ENCODE data around the gene DYNC2H1.

Gene DYNC2H1

GRCh38 chr11:103257360-103257759 is 148.1 kb downstream of the DYNC2H1 start:
- Histone ChIP-seq H3K9me3 (ENCODE audit: low read length) (no peaks in the 10 kb centered on the region), H3K4me1 (ENCODE audit: insufficient read depth, low read length) (no peaks in the 10 kb centered on the region), H3K36me3 (ENCODE audit: insufficient read depth, low read length) (peaks cover 11% of the 10 kb centered on the region), H2AFZ (ENCODE audit: low read depth, low read length) (no peak overlapping the region), H3K4me3 (ENCODE audit: low read length) (no peak overlapping the region), H3K27me3 (ENCODE audit: insufficient read depth, low read length) (no peaks in the 10 kb centered on the region)

- Histone ChIP-seq H3K36me3 (ENCODE audit: insufficient read depth, low read length) (peaks cover 2% of the 10 kb centered on the region), H3K27me3 (ENCODE audit: insufficient read depth, low read length) (no peaks in the 10 kb centered on the region), H3K4me3 (ENCODE audit: low read length) (no peak overlapping the region), H3K4me1 (ENCODE audit: insufficient read depth, low read length) (no peaks in the 10 kb centered on the region), H3K9me3 (ENCODE audit: low read length) (no peaks in the 10 kb centered on the region), H2AFZ (ENCODE audit: low read depth, low read length) (no peak overlapping the region)
Observed at GRCh38 chr11:103266167-103266831, 157.1 kb downstream of the DYNC2H1 start.

GRCh38 chr11:103272876-103273275 is 163.7 kb downstream of the DYNC2H1 start:
- H3K9me3 ChIP-seq (ENCODE audit: low read length) = no peaks in the 10 kb centered on the region
- no peak overlapping the region for H3K4me3 ChIP-seq (ENCODE audit: low read length)

GRCh38 chr11:103274025-103274424 is 164.8 kb downstream of the DYNC2H1 start:
- H3K36me3 ChIP-seq (ENCODE audit: insufficient read depth, low read length) = no peaks in the 10 kb centered on the region
- H3K9me3 ChIP-seq (ENCODE audit: low read length) = no peaks in the 10 kb centered on the region
- H3K4me1 ChIP-seq (ENCODE audit: insufficient read depth, low read length) = no peaks in the 10 kb centered on the region
- H2AFZ ChIP-seq (ENCODE audit: low read depth, low read length) = no peak overlapping the region
- no peak overlapping the region for H3K4me3 ChIP-seq (ENCODE audit: low read length)
- H3K27me3 ChIP-seq (ENCODE audit: insufficient read depth, low read length) = no peaks in the 10 kb centered on the region

More at GRCh38 chr11:103272876-103273275, 163.7 kb downstream of the DYNC2H1 start:
- Histone ChIP-seq H2AFZ (ENCODE audit: low read depth, low read length) (no peak overlapping the region), H3K27me3 (ENCODE audit: insufficient read depth, low read length) (no peaks in the 10 kb centered on the region), H3K36me3 (ENCODE audit: insufficient read depth, low read length) (no peaks in the 10 kb centered on the region), H3K4me1 (ENCODE audit: insufficient read depth, low read length) (no peaks in the 10 kb centered on the region)

GRCh38 chr11:103279821-103280220 is 170.6 kb downstream of the DYNC2H1 start:
- Histone ChIP-seq H2AFZ (ENCODE audit: low read depth, low read length) (no peak overlapping the region), H3K27me3 (ENCODE audit: insufficient read depth, low read length) (no peaks in the 10 kb centered on the region), H3K4me3 (ENCODE audit: low read length) (no peak overlapping the region), H3K36me3 (ENCODE audit: insufficient read depth, low read length) (no peaks in the 10 kb centered on the region), H3K4me1 (ENCODE audit: insufficient read depth, low read length) (no peaks in the 10 kb centered on the region), H3K9me3 (ENCODE audit: low read length) (no peaks in the 10 kb centered on the region)

GRCh38 chr11:103281301-103281700 is 172.1 kb downstream of the DYNC2H1 start:
- H3K4me3 ChIP-seq (ENCODE audit: low read length) = no peak overlapping the region
- no peaks in the 10 kb centered on the region for H3K27me3 ChIP-seq (ENCODE audit: insufficient read depth, low read length)
- H3K36me3 ChIP-seq (ENCODE audit: insufficient read depth, low read length) = no peaks in the 10 kb centered on the region
- no peaks in the 10 kb centered on the region for H3K9me3 ChIP-seq (ENCODE audit: low read length)
- no peak overlapping the region for H2AFZ ChIP-seq (ENCODE audit: low read depth, low read length)
- H3K4me1 ChIP-seq (ENCODE audit: insufficient read depth, low read length) = no peaks in the 10 kb centered on the region

- no peaks in the 10 kb centered on the region for H3K9me3 ChIP-seq (ENCODE audit: low read length)
- H2AFZ ChIP-seq (ENCODE audit: low read depth, low read length) = no peak overlapping the region
- H3K36me3 ChIP-seq (ENCODE audit: insufficient read depth, low read length) = peaks cover 3% of the 10 kb centered on the region
- no peaks in the 10 kb centered on the region for H3K27me3 ChIP-seq (ENCODE audit: insufficient read depth, low read length)
- no peaks in the 10 kb centered on the region for H3K4me1 ChIP-seq (ENCODE audit: insufficient read depth, low read length)
- no peak overlapping the region for H3K4me3 ChIP-seq (ENCODE audit: low read length)
Observed at GRCh38 chr11:103284260-103284659, 175.0 kb downstream of the DYNC2H1 start.

- H2AFZ ChIP-seq (ENCODE audit: low read depth, low read length) = no peak overlapping the region
- no peaks in the 10 kb centered on the region for H3K4me1 ChIP-seq (ENCODE audit: insufficient read depth, low read length)
- H3K9me3 ChIP-seq (ENCODE audit: low read length) = peaks cover 20% of the 10 kb centered on the region
- H3K36me3 ChIP-seq (ENCODE audit: insufficient read depth, low read length) = peaks cover 13% of the 10 kb centered on the region
- no peaks in the 10 kb centered on the region for H3K27me3 ChIP-seq (ENCODE audit: insufficient read depth, low read length)
- H3K4me3 ChIP-seq (ENCODE audit: low read length) = no peak overlapping the region
Observed at GRCh38 chr11:103294516-103294915, 185.3 kb downstream of the DYNC2H1 start.

GRCh38 chr11:103295704-103296103 is 186.5 kb downstream of the DYNC2H1 start:
- peaks cover 20% of the 10 kb centered on the region for H3K9me3 ChIP-seq (ENCODE audit: low read length)
- H2AFZ ChIP-seq (ENCODE audit: low read depth, low read length) = no peak overlapping the region
- no peaks in the 10 kb centered on the region for H3K4me1 ChIP-seq (ENCODE audit: insufficient read depth, low read length)
- no peaks in the 10 kb centered on the region for H3K27me3 ChIP-seq (ENCODE audit: insufficient read depth, low read length)
- H3K4me3 ChIP-seq (ENCODE audit: low read length) = no peak overlapping the region
- H3K36me3 ChIP-seq (ENCODE audit: insufficient read depth, low read length) = peaks cover 8% of the 10 kb centered on the region

- Histone ChIP-seq H3K9me3 (ENCODE audit: low read length) (peaks cover 16% of the 10 kb centered on the region), H3K4me1 (ENCODE audit: insufficient read depth, low read length) (no peaks in the 10 kb centered on the region), H3K27me3 (ENCODE audit: insufficient read depth, low read length) (no peaks in the 10 kb centered on the region), H2AFZ (ENCODE audit: low read depth, low read length) (no peak overlapping the region), H3K4me3 (ENCODE audit: low read length) (no peak overlapping the region), H3K36me3 (ENCODE audit: insufficient read depth, low read length) (peaks cover 8% of the 10 kb centered on the region)
Observed at GRCh38 chr11:103297900-103298299, 188.7 kb downstream of the DYNC2H1 start.

- Histone ChIP-seq H3K9me3 (ENCODE audit: low read length) (no peaks in the 10 kb centered on the region), H3K27me3 (ENCODE audit: insufficient read depth, low read length) (no peaks in the 10 kb centered on the region), H3K36me3 (ENCODE audit: insufficient read depth, low read length) (no peaks in the 10 kb centered on the region), H3K4me3 (ENCODE audit: low read length) (no peak overlapping the region), H3K4me1 (ENCODE audit: insufficient read depth, low read length) (no peaks in the 10 kb centered on the region), H2AFZ (ENCODE audit: low read depth, low read length) (no peak overlapping the region)
Observed at GRCh38 chr11:103315248-103315647, 206.0 kb downstream of the DYNC2H1 start.

- H3K4me3 ChIP-seq (ENCODE audit: low read length) = no peak overlapping the region
- H3K27me3 ChIP-seq (ENCODE audit: insufficient read depth, low read length) = no peaks in the 10 kb centered on the region
- no peaks in the 10 kb centered on the region for H3K36me3 ChIP-seq (ENCODE audit: insufficient read depth, low read length)
- H3K9me3 ChIP-seq (ENCODE audit: low read length) = no peaks in the 10 kb centered on the region
- no peaks in the 10 kb centered on the region for H3K4me1 ChIP-seq (ENCODE audit: insufficient read depth, low read length)
- H2AFZ ChIP-seq (ENCODE audit: low read depth, low read length) = no peak overlapping the region
Observed at GRCh38 chr11:103317118-103317517, 207.9 kb downstream of the DYNC2H1 start.

- Histone ChIP-seq H3K36me3 (ENCODE audit: insufficient read depth, low read length) (peaks cover 5% of the 10 kb centered on the region), H3K4me1 (ENCODE audit: insufficient read depth, low read length) (no peaks in the 10 kb centered on the region), H3K9me3 (ENCODE audit: low read length) (no peaks in the 10 kb centered on the region), H2AFZ (ENCODE audit: low read depth, low read length) (no peak overlapping the region), H3K4me3 (ENCODE audit: low read length) (no peak overlapping the region), H3K27me3 (ENCODE audit: insufficient read depth, low read length) (no peaks in the 10 kb centered on the region)
Observed at GRCh38 chr11:103322821-103323220, 213.6 kb downstream of the DYNC2H1 start.

GRCh38 chr11:103325686-103326069 is 216.5 kb downstream of the DYNC2H1 start:
- no peaks in the 10 kb centered on the region for H3K4me1 ChIP-seq (ENCODE audit: insufficient read depth, low read length)
- no peaks in the 10 kb centered on the region for H3K27me3 ChIP-seq (ENCODE audit: insufficient read depth, low read length)
- no peaks in the 10 kb centered on the region for H3K9me3 ChIP-seq (ENCODE audit: low read length)
- H3K4me3 ChIP-seq (ENCODE audit: low read length) = no peak overlapping the region
- H2AFZ ChIP-seq (ENCODE audit: low read depth, low read length) = no peak overlapping the region
- peaks cover 5% of the 10 kb centered on the region for H3K36me3 ChIP-seq (ENCODE audit: insufficient read depth, low read length)

Measured in neuron (in vitro differentiated cells).